Measurements from ENCODE around the gene PIGV. TPM values are rescaled to one million over a fixed set of nuclear protein-coding genes. Genes with fewer than 3 reads are reported as not detected.
A peak's percentile ranks its signal among the peaks of the same experiment; 100 is the strongest.
"Not testable (repeated sequence)": the region's sequence is repeated elsewhere in the genome, so short reads cannot be mapped to it uniquely, and the experiment has no call there.

Gene PIGV
- total RNA-seq, 2 donors from 2014 or later: 10.9 to 14.2 TPM

DNA sequence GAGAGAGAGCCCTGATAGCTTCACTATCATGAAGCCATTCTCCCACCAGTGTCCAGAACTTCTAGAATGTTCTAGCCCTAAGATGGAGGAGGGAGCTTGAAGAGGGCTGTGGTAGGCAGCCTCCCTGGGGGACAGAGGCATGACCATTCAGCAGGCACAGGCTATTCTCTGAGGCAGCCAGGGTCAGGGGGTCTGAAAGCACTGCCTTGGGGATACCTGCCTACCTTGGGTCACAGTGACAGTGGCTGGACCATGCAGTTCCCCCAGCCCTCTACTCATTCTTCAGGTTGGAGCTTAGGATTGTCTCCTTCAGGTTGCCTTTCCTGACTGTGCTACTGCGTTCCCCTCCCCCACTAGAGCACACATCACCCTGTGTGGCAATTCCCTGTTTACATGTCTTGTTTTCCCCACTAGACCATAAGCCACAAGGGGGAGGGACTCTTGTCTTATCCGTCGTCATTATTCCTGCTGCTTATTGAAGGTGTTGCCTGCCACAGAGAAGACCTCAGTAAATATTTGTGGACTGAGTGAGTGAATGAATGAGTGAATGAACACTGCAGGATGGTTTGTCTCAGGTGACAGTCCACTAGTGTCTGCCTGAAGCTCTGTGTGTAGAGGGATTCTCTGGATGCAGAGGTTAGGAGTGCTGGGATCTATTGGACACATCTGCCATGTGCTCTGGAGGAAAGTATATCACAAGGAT is 43.9 kb downstream of the PIGV start:
- TF ChIP-seq, protein P1, sequence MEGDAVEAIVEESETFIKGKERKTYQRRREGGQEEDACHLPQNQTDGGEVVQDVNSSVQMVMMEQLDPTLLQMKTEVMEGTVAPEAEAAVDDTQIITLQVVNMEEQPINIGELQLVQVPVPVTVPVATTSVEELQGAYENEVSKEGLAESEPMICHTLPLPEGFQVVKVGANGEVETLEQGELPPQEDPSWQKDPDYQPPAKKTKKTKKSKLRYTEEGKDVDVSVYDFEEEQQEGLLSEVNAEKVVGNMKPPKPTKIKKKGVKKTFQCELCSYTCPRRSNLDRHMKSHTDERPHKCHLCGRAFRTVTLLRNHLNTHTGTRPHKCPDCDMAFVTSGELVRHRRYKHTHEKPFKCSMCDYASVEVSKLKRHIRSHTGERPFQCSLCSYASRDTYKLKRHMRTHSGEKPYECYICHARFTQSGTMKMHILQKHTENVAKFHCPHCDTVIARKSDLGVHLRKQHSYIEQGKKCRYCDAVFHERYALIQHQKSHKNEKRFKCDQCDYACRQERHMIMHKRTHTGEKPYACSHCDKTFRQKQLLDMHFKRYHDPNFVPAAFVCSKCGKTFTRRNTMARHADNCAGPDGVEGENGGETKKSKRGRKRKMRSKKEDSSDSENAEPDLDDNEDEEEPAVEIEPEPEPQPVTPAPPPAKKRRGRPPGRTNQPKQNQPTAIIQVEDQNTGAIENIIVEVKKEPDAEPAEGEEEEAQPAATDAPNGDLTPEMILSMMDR (IDR thresholded peaks at IDR 0.05): no peak
- no peak for TF ChIP-seq POLR2A (IDR thresholded peaks at IDR 0.05)
- Histone ChIP-seq H3K27ac (no peak overlapping the region), H3K27me3 (no peaks in the 10 kb centered on the region), H3K36me3 (replicated peaks in 1 of 2; ENCODE audit: insufficient read depth in 1 of 2, low read depth in 2 of 2) (peaks cover 0 to 12% of the 10 kb centered on the region in 2 donors), H3K4me1 (peaks cover 31% of the 10 kb centered on the region), H3K4me3 (no peak overlapping the region), H3K9me3 (no peaks in the 10 kb centered on the region)
- intact Hi-C loops (cut with DNase I): no loop called here
- no peak for ATAC-seq
- WGBS, 2 donors: 60 to 67% methylated on average over 3 of the region's 3 CpGs
- DNase-seq: no peak

DNA sequence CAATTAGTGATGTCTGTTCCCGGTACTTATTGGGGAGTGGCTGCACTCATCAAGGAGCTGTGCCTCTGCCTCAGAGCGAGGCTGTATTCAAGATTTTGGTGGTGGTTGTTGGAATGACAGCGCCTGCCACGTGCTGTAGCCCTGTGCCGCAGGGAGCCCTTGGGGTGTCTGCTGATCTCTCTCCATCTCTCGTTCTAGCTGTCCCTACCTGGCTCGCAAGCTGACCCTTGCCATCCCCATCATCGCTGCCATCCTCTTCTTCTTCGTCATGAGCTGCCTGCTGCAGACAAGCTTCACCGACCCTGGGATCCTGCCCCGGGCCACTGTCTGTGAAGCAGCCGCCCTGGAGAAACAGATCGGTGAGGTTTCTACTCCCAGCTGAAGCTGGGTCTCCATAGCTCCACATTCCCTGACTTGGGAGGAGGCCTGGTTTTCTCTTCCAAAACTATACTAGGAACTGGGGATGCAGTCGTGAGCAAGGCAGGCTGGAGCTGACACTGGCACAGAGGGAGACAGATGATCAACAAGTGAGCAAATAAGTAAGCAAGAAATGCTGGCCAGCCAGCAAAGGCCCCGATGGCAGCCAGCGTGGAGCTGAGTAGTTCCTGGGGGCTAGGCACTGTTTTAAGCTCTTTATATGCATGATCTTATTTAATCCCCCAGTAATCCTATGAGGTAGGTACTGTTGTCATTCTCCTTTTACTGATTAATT is 44.7 kb downstream of the PIGV start:
- no peaks in the 10 kb centered on the region for H3K27me3 ChIP-seq
- H3K9me3 ChIP-seq: no peaks in the 10 kb centered on the region
- DNase-seq (no peak), ATAC-seq (no peak)
- intact Hi-C loops (cut with DNase I): no loop called here
- H3K27ac ChIP-seq: no peak overlapping the region
- no peak overlapping the region for H3K4me3 ChIP-seq
- H3K36me3 ChIP-seq (replicated peaks in 1 of 2; ENCODE audit: insufficient read depth in 1 of 2, low read depth in 2 of 2): peaks cover 0 to 12% of the 10 kb centered on the region in 2 donors
- WGBS, 2 donors: 82 to 92% methylated on average over 11 to 16 of the region's 16 CpGs
- TF ChIP-seq POLR2A (IDR thresholded peaks at IDR 0.05): no peak
- peaks cover 29% of the 10 kb centered on the region for H3K4me1 ChIP-seq

DNA sequence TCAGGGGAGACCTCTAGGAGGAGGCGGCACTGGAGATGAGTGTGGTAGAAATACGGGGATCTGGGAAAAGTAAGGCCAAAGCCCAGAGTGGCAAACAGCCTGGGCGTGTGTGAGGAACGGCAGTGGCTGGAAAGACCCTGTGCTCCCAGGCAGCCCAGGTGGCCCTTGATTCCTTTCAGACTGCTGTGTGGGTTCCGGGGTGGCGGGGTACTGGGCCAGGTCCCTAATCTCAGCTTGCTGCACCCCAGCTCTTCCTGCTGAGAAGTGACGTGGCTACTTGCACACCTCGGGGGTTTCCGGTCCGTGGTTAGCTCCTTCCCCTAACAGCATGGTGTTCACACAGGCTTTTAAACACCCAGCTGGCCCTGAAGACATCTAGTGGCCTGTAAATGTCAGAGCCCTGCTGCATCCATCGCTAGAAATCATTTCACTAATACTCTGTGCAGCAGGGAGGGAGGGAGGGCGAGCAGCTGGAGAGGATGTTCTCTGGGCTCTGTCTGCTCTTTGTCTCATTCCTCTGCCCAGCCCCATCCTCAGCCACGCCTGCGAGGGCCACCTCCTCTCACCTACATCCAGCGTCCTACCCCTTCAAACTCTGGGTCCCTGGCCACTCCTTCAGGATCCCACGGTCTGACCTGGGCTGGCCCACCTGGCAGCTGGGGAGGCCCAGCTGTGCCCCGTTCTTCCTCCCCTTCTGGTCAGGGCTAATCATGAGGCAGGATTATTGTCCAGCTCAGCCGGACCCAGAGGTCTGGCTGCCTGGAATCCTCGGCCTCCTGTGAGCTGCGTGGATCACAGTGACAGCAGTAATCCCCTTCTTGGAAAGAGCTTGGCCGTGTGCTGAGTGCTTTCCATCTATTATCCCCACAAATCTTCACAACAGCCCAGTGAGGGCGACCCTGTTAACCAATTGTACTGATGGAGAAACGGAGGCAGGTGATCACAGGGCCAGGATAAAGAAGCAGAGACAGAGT is 46.0 kb downstream of the PIGV start:
- H3K4me3 ChIP-seq: no peak overlapping the region
- DNase-seq: peak in 2 of 4 donors; percentile 30 to 52
- peaks cover 17% of the 10 kb centered on the region for H3K4me1 ChIP-seq
- no peak overlapping the region for H3K27ac ChIP-seq
- TF ChIP-seq, protein P1 (IDR thresholded peaks at IDR 0.05): no peak
- no peak for TF ChIP-seq POLR2A (IDR thresholded peaks at IDR 0.05)
- H3K36me3 ChIP-seq (replicated peaks in 1 of 2; ENCODE audit: insufficient read depth in 1 of 2, low read depth in 2 of 2): peaks cover 0 to 12% of the 10 kb centered on the region in 2 donors
- ATAC-seq: no peak
- H3K9me3 ChIP-seq: no peaks in the 10 kb centered on the region
- 67 to 85% methylated on average over 18 to 23 of the region's 23 CpGs for WGBS, 2 donors
- H3K27me3 ChIP-seq: no peaks in the 10 kb centered on the region
- intact Hi-C loops (cut with DNase I): no loop called here

DNA sequence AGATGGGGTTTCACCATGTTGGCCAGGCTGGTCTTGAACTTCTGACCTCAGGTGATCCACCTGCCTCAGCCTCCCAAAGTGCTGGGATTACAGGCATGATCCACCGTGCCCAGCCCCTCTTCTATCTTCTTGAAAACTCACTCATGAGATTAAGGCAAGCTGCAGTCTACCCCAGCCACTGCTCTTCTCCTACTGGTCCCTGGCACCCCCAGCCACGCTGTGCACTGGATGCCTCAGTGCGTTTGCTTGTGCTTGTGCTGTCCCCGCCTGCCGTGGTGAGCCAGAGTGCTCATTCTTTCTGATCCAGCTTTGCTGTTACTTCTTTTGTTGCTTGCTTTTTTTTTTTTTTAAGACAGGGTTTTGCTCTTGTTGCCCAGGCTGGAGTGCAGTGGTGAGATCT is 49.9 kb downstream of the PIGV start:
- H3K9me3 ChIP-seq; H3K4me3 ChIP-seq; H3K4me1 ChIP-seq; H3K27ac ChIP-seq; intact Hi-C loops (cut with DNase I); DNase-seq; ATAC-seq; H3K27me3 ChIP-seq; H3K36me3 ChIP-seq (replicated peaks in 1 of 2; ENCODE audit: insufficient read depth in 1 of 2, low read depth in 2 of 2): not testable (repeated sequence)
- 89 to 97% methylated on average over 4 to 5 of the region's 5 CpGs for WGBS, 2 donors

DNA sequence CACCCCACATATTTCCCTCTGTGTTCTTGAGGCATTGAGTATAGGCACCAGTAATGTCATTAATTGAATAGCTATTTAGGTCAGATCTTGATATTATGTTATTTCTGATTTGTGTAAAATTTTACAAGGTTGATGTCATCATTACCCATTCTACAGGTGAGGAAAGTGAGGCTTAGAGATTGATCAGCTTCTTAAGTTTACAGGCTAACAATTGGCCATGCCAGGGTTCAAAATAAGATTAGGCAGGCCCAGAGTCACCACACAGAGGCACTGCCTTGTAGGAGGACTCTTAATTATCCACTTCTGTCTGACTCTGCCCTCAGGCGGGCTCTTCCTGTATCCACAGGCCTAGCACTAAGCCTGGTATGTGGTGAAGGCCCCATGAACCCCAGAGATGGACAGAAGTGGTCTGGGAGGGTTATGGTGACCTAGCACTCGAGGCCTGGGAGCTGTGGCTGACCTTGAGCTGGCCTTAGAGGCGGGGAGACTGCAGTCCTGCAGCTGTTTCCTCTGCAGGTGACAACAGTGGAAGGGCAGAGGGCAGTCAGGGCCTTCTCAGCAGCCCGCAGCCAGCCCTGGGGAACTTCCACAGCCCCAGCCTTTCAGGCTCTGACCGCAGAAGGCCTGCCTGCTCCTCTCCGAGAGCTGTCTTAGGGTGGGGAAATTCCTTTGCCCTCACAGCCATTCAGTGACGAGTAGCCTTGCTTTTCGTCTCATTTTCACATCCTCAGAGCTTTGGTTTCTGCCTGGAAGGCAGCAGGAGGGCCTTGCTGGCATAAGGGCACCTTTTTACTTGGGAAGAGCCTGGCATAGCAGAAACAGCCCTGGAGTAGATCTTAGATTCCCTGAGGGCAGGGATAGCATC is 51.0 kb downstream of the PIGV start:
- H3K4me3 ChIP-seq: no peak overlapping the region
- peaks cover 0 to 2% of the 10 kb centered on the region in 2 donors for H3K36me3 ChIP-seq (replicated peaks in 1 of 2; ENCODE audit: insufficient read depth in 1 of 2, low read depth in 2 of 2)
- DNase-seq: no peak
- no peak overlapping the region for H3K27ac ChIP-seq
- intact Hi-C loops (cut with DNase I): no loop called here
- 60 to 83% methylated on average over 4 to 8 of the region's 8 CpGs for WGBS, 2 donors
- no peaks in the 10 kb centered on the region for H3K27me3 ChIP-seq
- no peak for ATAC-seq
- TF ChIP-seq POLR2A (IDR thresholded peaks at IDR 0.05): no peak
- TF ChIP-seq, protein P1 (IDR thresholded peaks at IDR 0.05): no peak
- no peaks in the 10 kb centered on the region for H3K4me1 ChIP-seq
- no peaks in the 10 kb centered on the region for H3K9me3 ChIP-seq
